HG02759 (cell line): Measurements from ENCODE around the gene DIS3L2.
"Not testable (repeated sequence)": the region's sequence is repeated elsewhere in the genome, so short reads cannot be mapped to it uniquely, and the experiment has no call there.

ENCODE experiments used
- ATAC-seq: cut with Tn5 transposase; IDR thresholded peaks from one replicate; pipeline ENCODE4 v1.9.1; 2021; ENCODE audit warnings: mild to moderate bottlenecking, moderate library complexity; ENCODE audit not compliant: unreplicated experiment

DIS3L2 gene

DNA sequence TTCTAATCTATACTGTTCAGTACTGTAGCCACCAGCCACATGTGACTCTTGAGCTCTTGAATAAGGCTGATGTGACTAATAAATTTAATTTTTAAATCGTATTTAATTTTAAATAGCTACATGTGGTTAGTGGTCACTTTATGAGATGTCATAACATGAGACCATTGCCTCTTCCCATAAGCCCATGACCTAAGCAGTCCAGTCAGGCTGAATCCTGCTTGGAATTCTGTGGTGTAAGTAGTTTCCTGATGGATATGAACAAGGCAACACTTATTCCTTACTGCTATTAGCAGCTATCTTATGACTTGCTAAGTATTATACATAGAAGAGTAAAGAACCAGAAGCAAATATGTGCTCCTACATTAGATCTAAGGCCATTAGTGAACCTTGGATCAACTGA, 150.0 kb downstream of the DIS3L2 start:
- ATAC-seq: no peak

DNA sequence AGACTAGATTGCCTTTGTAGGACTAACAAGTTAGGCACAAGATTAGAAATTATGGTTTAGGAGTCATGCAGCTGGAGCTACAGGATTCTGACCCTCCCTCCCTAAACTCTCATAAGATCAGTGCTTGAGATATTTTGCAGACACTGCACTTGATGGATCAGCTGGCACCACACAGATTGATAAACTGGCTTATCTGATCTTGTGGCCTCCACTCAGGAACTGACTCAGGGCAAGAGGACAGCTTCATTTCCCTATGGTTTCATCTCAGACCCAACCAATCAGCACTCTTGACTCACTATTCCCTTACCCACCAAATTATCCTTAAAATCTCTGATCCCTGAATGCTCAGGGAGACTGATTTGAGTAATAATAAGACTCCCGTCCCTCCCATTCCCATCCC, 152.3 kb downstream of the DIS3L2 start:
- no peak for ATAC-seq

DNA sequence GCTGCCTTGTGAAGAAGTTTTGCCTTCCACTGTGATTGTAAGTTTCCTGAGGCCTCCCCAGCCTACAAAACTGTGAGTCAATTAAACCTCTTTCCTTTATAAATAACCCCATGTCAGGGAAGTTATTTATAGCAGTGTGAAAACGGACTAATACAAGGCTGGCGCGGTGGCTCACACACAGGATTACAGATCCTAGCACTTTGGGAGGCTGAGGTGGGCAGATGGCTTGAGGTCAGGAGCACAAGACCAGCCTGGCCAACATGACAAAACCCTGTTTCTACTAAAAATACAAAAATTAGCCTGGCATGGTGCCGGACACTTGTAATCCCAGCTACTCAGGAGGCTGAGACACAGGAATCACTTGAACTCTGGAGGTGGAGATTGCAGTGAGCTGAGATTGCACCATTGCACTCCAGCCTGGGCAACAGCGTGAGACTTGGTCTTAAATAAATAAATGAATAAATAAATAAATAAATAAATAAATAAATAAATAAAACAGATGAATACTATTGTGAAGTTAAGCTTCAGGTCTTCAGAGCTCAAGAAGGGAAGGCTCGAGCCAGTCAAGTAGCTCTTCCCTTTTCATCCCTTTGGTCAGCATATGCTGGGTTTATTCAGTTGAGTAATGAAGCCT, 154.3 kb downstream of the DIS3L2 start:
- ATAC-seq: not testable (repeated sequence)

DNA sequence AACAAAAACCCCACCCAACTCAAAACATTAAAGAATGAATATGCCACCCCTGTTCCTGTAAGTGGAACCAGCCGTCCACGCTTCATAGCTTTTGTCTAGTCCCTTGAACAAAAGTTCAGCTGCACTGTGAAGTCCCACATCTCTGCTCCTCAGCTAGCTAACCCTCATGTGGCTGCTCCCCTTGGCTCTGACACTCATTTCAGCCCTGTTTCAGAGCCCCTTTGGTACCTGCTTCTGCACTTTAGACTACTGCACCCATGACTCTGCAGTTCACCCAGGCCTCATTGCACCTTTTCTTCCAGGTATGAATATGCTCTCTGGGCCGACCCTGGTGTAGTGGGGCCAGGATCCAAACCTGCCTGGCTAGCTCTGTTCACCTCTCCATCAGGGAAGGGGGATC, 155.3 kb downstream of the DIS3L2 start:
- ATAC-seq: no peak

DNA sequence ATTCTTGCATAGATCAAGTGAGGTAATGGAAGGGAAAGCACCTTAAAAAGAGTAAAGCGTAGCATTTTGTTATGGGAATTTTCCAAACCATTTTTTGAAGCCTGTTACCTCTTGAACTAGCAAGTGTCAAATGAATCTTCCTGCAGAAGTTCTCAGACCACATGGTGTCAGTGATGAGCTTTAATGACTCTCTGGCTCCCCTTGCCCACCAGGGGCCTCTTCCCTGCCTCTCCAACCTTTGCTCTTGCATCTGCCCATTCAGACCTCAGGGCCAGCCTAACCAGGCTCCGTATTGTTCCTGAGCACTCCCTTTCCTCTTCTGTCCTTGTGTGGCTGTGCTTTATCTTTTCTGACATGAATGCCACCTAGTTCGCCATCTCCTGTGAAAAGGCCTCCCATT, 155.9 kb downstream of the DIS3L2 start:
- ATAC-seq: no peak

DNA sequence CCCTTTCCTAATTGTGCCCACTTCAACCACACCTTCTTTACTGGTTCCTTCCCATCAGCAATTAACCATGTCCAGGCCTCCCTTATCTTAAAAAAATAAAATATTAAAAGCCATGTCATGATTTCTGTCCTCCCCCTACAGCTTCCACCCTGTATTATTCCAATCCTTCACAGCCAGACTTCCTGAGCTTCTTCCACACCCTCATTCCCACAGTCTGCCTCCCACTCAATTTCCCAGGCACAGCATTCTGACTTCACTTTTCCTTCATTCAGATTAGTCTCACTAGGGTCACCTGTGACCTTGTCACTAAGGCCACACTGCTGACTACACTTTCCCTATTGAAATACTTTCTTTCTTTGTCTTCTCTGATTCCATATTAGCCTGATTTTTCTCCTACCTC, 159.4 kb downstream of the DIS3L2 start:
- no peak for ATAC-seq

DNA sequence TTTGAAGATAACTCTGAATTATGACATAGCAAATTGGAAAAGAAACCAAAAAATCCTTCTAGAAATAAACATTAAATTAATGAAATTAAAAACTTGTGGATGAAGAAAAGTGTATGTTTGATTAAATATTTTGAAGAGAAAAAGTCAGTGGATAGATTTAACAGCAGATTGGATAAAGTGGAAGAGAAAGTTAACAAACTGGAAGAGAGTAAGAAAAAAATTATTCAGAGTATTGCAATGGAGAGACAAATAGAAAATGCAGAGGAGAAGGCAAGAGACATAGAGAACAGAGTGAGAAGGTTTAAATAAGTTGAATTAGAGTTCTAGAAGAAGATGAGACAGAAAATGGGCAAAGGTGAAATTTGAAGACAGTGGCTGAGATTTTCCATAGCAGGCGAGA, 162.8 kb downstream of the DIS3L2 start:
- ATAC-seq: no peak

DNA sequence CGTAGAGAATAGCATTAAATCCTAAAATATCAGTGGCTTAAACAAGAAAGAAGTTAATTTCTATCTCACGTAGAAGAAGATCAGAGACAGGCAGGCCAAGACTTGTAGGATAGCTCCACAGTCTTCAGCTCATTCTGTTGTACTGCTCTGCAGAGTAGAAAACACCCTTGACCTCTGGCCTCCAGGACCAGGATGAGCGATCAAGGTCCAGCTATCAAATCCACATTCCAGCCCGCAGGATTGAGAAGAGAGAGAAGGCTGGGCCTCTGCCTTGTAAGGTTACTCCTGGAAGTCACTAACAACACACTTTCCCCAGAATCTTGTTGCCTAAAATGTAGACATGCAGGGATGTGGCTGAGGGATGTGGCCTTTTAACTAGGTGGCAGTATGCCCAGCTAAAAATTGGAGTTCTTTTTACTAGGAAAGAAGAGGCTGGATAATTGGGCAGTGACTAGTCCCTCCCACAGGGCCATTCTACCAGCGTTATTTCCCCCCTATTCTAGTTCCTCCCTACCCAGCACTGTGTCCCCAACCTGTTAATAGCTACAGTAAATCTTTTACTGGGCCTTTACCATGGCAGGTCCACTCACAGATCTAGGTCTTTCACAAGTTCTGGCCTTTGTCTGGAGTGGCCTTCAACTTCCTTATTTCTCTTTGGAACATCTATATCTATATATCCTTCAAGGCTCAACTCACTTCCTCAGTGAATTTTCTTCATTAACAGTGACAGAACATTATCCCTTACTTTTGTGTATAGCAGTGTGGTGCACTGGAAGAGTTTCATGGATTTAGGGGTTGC, 165.0 kb downstream of the DIS3L2 start:
- no peak for ATAC-seq

DNA sequence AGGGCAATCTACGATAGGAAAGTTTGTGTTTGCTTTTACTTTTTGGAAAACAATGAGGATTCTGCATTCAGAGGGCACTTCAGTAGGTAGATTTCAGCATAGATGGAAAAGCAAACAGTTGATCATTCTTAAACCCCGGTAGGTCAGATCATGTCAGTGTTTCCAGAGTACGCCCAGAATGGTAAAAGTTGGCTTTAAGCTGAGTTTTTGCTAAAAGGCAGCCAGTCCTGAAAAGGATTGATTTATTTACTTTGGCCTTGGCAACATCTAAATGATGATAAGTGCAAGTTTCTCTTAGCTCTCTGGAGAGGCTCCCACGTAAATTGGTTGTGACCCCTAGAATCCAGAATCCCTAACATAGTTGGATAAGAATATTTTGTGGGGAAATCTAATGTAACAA, 168.0 kb downstream of the DIS3L2 start:
- no peak for ATAC-seq

DNA sequence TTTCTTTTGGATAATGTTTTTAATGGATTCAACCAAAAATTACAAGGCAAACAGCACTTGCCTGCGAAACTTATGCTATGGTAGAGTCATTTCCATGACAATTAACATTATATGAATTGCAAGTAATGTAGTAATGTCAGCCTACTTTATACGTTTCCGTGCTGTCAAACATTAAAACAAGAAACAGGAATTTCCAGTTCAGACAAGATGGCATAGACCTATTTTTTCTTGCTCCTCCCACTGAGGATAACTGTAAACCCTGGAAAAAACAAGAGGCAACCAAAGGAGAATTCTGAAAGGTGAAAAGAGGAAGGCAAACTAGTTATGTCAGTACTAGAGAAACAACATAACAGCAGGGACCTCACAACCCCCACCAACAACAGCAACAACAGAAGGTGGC, 170.7 kb downstream of the DIS3L2 start:
- ATAC-seq: no peak

DNA sequence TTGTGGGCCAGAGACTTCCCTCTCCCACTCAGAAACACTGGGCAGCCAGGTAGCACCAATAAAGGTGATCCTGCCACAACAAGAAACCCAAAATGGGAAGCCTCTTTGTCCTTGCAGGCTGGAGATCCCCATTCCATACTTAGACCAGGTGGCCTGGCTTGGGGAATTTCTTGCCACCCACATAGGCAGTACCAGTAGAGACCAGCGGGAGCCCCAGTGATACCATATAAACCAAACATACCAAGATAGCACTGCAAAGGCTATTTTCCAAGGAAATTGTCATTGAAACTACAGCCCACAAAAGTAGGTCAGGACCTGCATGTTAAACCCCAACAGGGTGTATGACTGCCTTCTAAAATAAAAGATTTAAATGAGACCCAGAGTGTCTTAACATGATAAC, 171.6 kb downstream of the DIS3L2 start:
- ATAC-seq: no peak

DNA sequence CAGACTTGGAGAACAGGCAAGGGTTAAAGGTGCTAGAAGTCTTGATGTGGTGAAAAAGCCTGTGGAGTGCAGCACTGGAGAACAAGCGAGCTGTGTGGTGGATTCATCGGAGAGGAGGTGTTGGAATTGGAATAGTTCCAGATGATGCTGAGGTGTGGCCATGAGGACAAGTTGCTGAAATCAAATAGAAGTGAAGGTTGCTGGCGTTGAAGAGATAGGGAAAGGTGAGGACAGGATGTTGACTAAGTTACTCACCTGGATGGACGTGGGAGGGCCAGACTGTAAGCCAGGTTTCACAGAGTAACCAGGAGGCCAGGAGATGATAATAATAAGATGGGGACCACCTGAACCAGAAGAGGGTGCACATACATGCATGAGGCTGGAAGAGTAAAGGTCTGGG, 173.4 kb downstream of the DIS3L2 start:
- ATAC-seq: no peak

DNA sequence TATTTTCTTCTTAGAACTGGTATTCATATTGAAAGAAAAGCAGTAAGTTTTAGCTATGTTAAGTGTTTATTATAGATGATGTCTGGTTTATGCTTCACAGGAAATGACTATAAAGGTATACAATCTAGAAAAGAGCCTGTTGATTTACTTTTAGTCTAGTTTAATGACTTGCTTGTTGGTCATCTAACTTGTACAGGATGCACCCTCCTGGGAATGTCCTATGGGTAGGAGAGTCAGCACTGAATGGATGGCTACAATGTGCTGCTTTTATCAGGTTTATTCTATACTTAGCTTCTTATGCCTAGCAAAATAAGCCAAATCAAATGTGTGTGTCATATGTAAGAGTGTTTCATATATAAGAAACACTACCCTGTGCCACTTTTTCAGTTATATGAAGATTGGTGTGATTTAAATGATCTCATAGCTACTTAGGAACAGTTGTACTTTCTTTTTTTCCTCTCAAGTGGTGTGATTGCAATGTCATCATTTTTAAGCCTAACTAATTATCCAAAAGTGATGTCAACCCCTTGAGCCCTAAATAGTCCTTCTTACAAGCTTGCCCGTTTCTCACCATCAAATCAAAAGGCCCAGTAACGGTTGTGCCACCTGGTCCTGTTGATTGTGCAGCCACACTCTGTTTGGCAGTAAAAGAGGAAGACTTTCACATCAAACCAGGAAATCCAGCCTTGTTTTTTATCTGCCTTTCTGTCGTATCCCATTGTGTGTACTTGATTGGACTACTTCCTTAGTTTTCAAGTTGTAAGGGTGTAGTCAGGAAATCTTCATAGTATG, 176.0 kb downstream of the DIS3L2 start:
- ATAC-seq: no peak

DNA sequence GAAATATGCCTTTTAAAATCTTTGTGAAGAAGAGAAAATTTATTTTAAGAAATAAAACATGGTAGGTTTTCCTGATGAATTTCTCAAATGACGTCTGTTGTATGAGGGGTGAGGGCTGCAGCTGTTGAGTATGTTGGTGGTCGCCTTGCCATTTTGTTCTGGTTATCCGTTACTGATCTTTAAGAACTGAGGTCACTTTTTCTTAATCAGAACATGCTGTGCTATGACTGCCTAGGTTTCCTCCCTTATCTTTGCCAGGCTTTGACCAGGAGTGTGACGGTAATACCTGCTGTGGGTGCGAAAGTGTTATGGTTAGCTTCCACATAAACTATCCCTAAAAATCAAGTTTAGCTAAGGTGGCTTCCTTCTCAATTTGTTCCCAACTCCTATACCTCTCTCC, 176.9 kb downstream of the DIS3L2 start:
- no peak for ATAC-seq

DNA sequence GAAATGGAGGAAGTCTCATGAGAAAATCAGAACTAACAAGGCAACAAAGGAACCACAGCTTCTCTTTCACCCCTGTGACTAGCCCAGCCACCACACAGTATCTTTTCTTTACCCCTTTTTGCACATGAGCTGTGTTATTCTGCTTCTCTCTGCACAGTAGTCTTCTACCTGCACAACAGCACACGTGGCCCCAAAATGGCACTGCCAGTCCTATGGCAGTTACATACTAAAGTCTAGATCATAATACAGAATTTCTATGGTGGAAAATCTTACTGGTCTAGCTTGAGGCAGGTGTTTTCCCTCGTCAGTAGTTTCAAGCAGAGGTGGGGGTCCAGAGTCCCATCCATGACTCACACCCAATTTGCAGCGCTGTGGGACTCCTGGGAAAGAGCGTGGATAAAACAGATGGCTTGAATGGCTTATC, 177.7 kb downstream of the DIS3L2 start:
- ATAC-seq: no peak

DNA sequence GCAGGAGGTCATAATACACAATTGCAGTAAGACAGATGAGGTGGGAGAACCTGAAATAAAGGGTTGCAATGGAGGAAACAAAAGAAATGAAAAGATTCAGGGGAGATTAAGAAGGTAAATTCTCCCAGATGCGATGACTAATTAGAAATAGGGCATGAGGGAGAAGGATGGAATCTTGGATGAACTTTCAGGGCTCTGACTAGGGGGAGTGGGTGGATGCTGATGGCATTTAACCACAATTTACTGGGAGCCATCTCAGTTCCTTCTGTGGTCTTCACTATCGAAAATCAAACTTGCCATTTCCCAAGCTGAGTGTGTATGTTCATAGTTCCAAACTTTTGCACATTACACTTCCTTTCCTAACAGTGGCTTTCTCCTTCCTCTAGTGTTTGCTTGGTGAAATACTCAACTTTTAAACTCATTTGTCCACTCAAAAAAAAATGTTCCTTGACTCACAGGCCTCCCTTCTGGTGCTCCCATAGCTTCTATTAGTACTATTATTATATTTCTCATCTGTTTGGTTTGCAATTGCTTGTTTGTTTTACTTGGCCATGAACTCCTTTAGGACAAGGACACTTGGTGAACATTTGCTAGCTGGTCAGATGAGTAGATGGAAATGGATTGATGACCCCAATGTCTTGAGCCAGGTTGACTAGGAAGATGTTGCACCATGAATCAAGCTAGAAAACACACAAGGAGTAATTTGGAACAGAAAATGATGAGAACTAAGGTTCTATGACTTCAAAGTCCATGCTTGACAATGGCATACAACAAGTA, 178.5 kb downstream of the DIS3L2 start:
- no peak for ATAC-seq

DNA sequence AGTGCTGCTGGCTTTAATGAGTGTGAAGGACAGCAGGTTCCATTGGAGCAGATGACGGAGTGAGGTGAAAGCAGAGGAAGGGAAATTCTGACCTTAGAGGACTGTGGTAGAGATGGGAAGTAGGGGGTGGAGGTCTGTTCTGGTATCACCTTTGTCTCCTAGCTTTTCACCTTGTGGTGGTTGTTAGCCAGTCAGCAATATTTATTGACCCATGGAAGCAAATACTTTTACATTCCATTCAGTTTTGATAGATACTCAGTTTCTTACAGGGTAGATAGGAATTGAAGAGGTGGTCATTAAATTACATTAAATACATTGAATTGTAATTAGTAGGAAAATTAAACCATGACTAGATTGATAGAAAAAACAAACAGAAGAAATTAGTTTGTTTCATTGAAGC, 180.1 kb downstream of the DIS3L2 start:
- no peak for ATAC-seq

DNA sequence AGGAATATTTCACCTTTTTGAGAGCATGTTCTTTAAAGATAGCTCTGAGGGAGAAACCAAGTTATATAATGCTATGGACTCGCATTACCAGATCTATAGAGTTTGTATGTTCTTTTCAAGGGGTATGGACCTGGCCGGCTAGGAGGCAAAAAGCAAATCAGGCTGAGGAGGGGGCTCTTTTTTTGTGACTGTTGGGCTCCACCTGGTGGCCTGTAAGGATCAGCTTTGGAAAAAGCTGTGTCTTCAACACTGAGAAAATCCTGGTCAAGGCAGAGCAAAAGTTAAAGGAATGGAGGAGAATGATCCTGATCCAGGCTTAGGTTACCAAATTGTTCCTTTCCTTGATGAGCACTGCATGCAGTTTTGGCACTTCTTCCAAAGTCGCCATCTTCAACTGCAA, 180.5 kb downstream of the DIS3L2 start:
- no peak for ATAC-seq

DNA sequence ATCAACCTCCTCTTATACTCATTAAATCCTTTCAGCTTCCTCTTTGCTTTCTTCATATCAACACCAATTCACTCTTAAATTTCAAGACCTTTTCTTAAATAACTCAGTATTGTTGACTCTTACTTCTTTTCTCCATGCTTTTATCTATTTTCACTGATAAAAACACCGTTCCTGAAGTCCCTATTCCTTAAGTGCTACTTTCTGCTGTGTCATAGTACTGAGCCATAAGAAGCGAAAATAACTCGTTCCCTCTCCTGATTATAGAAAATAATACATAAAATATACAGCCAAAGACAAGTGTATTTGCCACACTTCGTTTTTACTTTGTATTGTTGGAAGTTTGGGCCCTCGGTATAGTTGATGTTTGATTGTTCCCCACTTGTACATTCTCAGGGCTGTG, 181.0 kb downstream of the DIS3L2 start:
- ATAC-seq: no peak

DNA sequence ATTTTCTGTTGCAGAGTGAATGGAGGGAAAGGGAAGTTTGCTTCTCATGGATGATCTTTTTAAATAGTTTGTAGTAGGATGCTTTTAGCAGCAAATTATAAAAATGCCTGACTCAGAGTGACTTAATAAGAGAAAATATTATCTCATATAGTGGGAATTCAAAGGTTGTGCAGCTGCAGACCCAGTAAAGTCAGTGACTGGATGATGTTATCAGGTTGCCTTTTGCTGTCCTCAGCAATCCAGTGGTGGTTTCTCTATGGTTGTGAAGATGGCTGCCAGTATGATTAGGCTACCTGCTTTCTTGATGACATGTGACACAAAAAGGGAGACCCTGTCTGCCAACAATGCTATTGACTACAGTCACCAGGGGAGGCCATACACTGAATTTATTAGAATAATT, 184.8 kb downstream of the DIS3L2 start:
- no peak for ATAC-seq

DNA sequence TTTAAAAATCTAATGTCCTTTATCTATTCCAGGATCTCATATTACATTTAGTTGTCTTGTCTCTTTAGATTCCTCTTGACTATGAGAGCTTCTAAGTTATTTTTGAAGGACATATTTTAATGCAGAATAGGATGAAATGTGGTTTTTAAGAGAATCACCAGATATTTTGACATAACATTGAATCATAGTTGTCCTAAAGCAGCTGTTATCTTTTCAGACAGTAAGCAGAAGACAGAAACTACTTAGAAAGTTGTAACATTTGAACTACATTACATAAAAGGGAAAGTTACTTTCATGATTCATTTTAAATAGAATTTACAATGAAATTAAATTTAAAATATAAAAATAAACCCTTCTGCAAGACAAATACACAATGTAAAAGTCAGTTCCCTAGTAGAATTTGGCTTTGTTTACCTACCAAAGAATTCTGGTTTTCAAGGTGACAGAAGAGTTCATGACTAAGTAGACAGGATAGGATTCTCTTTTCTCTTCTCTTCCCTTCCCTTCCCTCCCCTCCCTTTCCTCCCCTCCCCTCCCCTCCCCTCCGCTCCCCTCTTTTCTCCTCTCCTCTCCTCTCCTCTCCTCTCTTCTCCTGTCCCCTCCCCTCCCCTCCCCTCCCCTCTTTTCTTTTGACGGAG, 186.0 kb downstream of the DIS3L2 start:
- no peak for ATAC-seq
